ENCODE data around the gene DNAH17.

DNAH17 gene

DNA sequence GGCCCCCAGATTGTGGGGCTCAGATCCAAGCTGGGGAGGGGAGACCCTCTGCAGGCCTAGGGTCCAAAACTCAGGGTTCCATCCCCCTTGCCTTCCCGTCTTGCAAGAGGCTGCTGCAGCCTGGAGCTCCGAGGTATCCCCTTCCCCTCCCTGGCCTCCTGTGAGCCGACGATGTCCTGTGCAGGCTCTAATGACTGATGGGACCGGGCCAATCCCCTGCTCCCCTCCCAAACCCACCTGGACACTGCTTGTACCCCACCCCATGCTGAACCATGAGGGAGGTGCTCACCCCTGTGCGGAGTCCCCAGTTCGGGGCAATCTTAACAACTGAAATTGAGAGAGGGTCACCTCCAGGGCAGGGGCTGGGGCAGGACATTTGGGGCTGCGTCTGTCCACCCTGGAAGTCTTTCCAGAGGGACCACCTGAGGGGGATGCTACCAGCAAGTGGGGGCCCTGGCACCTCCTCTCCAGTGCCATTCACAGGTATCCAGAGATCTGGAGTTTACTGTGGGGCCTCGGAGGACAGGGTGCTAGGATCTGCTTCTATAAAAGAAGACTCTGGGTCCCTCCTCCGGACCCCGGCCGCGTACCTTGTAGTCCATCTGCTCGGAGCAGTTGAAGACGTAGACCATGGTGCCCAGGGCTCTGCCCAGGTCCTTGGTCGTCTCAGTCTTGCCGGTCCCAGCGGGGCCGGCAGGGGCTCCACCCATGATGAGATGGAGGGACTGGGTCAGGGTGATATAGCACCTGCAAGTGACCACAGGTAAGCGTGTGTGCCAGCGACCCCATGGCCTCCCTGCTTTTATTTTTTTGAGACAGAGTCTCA, 77.3 kb downstream of the DNAH17 start:
- H3K27ac Mint-ChIP-seq, result no peak overlapping the region
- no peak overlapping the region for H3K4me3 Mint-ChIP-seq
- no peaks in the 10 kb centered on the region for H3K27me3 Mint-ChIP-seq (ENCODE audit: low read depth)
- H3K9me3 Mint-ChIP-seq, result no peaks in the 10 kb centered on the region
- H3K36me3 Mint-ChIP-seq (ENCODE audit: low read depth), result no peaks in the 10 kb centered on the region
- peaks cover 3% of the 10 kb centered on the region for H3K4me1 Mint-ChIP-seq (ENCODE audit: low read depth)

DNA sequence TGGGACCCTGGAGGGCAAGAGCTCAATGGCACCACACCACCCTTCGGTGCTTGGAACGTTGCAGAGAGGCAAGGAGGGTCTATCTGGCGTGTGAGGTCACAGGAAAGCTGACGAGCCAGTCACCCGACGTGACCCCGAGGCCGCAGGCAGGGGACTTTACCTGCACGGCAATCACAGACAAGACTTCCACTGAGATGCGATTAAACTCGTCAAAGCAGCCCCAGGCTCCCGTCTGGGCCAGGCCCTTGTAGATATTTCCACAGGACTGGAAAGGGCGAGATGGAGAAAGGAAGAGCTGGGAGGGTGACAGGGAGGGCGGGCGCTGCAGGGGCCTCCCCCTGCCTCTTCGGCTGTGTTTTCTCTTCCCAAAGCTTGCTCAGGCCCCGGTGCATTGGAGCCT, 78.3 kb downstream of the DNAH17 start:
- Mint-ChIP-seq H3K4me1 (ENCODE audit: low read depth) (peaks cover 3% of the 10 kb centered on the region), H3K4me3 (no peak overlapping the region), H3K9me3 (no peaks in the 10 kb centered on the region), H3K27ac (no peak overlapping the region), H3K36me3 (ENCODE audit: low read depth) (no peaks in the 10 kb centered on the region), H3K27me3 (ENCODE audit: low read depth) (no peaks in the 10 kb centered on the region)

DNA sequence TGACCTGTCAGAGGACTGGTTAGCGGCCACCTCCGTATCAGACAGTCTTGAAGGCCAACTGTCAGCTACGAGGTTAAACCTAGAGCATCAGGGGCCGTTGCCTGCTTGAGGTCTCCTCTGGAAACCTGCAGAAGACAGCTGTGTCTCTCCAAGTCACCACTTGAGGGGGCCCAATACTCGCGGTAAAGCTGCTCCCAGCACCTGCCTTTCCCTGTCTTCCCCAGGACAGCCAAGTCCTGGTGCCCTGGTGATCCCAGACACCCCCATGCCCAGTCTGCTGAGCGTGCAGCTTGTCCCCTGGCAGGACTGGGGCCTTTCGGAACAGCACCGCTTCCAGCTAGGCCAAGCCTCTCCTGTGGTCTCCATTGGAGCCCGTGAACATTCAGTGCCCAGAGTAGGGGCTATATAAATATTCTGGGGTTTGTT, 80.1 kb downstream of the DNAH17 start:
- Mint-ChIP-seq H3K9me3 (no peaks in the 10 kb centered on the region), H3K4me3 (no peak overlapping the region), H3K4me1 (ENCODE audit: low read depth) (peaks cover 3% of the 10 kb centered on the region), H3K27me3 (ENCODE audit: low read depth) (no peaks in the 10 kb centered on the region), H3K36me3 (ENCODE audit: low read depth) (no peaks in the 10 kb centered on the region), H3K27ac (no peak overlapping the region)

DNA sequence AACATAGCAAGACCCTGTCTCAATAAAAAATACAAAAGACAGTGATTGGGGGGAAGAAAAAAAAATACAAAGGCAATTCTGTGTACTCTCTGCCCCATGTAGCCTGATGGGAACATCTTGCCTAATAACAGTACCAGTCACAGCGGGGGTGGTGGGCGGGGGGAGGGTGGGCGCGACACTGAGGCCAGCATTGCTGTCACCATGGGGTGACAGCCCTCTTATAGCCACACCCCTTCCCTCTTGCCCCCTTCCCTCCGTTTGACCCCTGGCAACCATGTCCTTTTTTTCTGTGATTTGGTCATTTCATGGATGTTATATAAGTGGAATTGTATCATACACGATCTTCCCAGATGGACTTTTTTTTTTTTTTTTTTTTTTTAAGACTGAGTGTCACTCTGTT, 80.9 kb downstream of the DNAH17 start:
- no peaks in the 10 kb centered on the region for H3K9me3 Mint-ChIP-seq
- H3K27ac Mint-ChIP-seq, result no peak overlapping the region
- no peak overlapping the region for H3K4me3 Mint-ChIP-seq
- H3K36me3 Mint-ChIP-seq (ENCODE audit: low read depth), result no peaks in the 10 kb centered on the region
- no peaks in the 10 kb centered on the region for H3K27me3 Mint-ChIP-seq (ENCODE audit: low read depth)
- peaks cover 3% of the 10 kb centered on the region for H3K4me1 Mint-ChIP-seq (ENCODE audit: low read depth)

DNA sequence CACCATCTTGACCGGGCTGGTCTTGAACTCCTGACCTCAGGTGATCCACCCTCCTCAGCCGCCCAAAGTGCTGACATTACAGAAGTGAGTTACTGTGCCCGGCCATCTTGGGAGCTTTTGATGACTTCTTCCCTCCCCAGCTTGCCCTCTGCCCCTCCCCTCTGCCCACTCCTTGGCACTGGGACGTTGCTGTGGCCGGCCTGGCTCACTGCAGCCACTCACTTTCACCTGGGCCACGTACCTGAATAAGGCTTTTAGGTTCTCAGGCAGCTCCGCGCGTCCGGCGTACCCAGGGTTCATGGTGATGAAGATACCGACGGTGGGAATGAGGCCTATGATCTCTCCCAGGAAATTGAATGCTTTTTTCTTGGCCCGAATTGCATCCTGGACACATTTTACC, 81.6 kb downstream of the DNAH17 start:
- Mint-ChIP-seq H3K4me1 (ENCODE audit: low read depth) (peaks cover 3% of the 10 kb centered on the region), H3K36me3 (ENCODE audit: low read depth) (no peaks in the 10 kb centered on the region), H3K4me3 (no peak overlapping the region), H3K27ac (no peak overlapping the region), H3K27me3 (ENCODE audit: low read depth) (no peaks in the 10 kb centered on the region), H3K9me3 (no peaks in the 10 kb centered on the region)

DNA sequence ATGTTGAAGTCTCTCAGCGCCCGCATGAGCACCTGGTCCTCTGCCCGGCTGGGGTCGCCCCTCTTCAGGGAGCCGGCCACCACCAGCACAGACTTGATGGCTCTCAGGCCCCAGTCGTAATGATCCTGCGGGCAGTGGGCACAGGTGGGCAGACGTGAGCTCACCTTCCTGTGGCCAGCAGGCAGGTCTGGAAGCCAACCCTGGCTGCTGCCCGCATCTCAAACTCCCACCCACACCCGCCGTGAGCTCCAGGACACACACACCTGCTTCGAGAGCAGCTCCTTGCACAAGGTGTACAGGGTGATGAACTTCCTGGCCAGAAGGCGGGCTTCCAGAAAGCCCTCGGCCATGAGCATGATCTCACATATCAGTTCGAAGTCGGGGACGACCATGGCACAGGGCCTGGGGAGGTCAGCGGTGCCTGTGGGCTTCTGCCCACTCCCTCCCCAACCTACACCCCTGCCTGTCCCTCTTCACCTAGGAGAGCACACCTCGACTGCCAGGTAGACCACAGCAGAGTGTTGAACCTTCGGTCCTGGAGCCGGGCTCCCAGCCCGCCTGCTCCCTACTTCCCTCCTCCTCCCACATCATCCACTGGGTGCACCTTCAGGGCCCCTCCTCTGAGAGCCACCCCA, 82.4 kb downstream of the DNAH17 start:
- no peaks in the 10 kb centered on the region for H3K9me3 Mint-ChIP-seq
- peaks cover 3% of the 10 kb centered on the region for H3K4me1 Mint-ChIP-seq (ENCODE audit: low read depth)
- H3K27me3 Mint-ChIP-seq (ENCODE audit: low read depth), result no peaks in the 10 kb centered on the region
- H3K4me3 Mint-ChIP-seq, result no peak overlapping the region
- H3K27ac Mint-ChIP-seq, result no peak overlapping the region
- no peaks in the 10 kb centered on the region for H3K36me3 Mint-ChIP-seq (ENCODE audit: low read depth)

DNA sequence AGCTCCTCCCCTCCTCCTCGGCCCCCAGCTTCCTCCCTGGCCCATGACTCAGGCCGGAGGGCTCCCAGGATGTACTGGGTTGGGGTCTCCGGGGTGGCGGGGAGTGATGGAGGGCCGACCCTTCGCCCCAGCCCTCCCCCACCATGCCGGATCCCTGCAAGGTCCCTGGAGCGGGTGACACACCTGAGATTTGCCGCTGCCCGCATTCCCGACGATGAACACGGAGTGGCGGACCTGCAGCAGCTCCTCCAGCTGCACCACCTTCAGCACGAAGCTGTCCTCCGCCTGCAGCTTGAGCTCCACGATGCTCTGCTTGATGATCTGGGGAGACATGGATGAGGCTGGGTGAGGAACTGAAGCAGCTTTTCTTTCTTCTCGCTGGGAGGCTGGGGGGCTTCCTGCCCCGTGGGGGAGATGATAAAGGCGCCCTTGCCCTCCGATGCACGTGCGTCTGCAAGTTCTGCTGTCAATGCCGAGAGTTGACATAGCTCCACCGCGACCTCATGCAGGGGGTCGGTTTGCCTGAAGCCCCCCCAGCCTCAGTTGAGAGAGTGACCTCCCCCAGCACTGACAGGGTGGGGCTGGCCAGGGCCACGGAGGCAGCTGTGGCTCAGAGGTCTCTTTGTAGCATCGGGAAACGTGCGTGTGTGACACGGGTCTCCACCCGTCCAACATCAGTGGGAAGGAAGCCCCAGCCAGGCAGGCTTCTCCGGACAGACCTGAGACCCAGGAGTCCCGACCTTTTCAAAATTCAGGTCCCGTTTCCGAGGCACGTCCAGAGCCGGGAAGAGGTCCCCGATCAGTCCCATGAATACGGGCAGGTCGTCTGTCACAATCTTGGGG, 83.1 kb downstream of the DNAH17 start:
- no peak overlapping the region for H3K4me3 Mint-ChIP-seq
- H3K27ac Mint-ChIP-seq, result no peak overlapping the region
- no peaks in the 10 kb centered on the region for H3K27me3 Mint-ChIP-seq (ENCODE audit: low read depth)
- no peaks in the 10 kb centered on the region for H3K36me3 Mint-ChIP-seq (ENCODE audit: low read depth)
- no peaks in the 10 kb centered on the region for H3K9me3 Mint-ChIP-seq
- peaks cover 3% of the 10 kb centered on the region for H3K4me1 Mint-ChIP-seq (ENCODE audit: low read depth)

DNA sequence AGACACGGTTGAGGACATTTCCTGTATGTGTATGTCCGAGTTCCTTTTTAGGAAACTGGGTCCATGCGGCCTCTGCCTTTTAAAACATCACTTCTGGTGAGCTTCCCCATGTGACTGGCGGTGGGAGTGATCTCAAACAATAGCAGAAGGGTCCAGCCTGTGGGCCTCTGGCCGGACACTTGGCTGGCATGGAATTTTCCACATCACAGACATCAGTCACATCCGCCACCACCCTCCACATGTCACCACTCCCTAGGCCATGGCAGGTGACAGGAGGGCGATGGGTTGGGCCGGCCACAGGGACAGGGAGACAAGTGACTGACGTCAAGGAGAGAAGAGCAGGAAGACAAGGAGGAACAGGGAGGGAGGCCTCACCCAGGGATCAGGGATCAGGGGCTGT, 83.7 kb downstream of the DNAH17 start:
- no peaks in the 10 kb centered on the region for H3K9me3 Mint-ChIP-seq
- no peaks in the 10 kb centered on the region for H3K36me3 Mint-ChIP-seq (ENCODE audit: low read depth)
- no peak overlapping the region for H3K27ac Mint-ChIP-seq
- H3K4me3 Mint-ChIP-seq, result no peak overlapping the region
- peaks cover 3% of the 10 kb centered on the region for H3K4me1 Mint-ChIP-seq (ENCODE audit: low read depth)
- H3K27me3 Mint-ChIP-seq (ENCODE audit: low read depth), result no peaks in the 10 kb centered on the region

DNA sequence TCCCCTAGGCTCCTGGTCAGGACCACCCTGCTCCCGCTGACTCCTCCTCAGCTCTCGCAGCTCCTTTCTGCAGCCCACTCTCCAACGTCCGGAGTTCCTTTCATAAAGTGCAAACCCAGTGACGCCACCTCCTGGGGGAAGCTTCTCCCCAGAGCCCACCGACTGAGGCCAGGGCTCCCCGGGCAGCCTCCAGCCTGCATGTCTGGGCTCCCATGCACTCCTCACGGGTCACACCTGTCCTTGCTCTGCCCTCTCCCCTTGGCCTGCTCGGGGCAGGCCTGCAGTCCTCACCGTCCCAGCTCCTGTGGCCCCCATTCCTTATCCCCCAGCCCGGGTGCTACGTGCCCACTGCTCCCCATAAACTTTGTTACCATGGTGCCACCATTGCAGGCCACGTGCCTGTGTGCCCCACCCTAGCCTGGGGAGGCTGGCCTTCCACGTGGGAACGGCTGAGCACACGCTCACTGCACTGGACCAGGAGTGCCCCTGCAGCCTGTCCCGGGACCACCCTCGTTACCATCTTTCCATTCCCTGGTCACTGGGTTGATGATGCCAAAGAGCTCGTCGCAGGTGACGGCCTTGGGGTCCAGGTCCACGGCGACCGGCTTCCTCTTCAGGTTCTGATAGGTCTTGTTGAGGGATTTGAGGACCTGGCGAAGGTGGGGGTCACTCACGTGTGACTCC, 84.9 kb downstream of the DNAH17 start:
- no peak overlapping the region for H3K27ac Mint-ChIP-seq
- H3K36me3 Mint-ChIP-seq (ENCODE audit: low read depth), result no peaks in the 10 kb centered on the region
- H3K27me3 Mint-ChIP-seq (ENCODE audit: low read depth), result no peaks in the 10 kb centered on the region
- H3K4me1 Mint-ChIP-seq (ENCODE audit: low read depth), result peaks cover 3% of the 10 kb centered on the region
- H3K9me3 Mint-ChIP-seq, result no peaks in the 10 kb centered on the region
- H3K4me3 Mint-ChIP-seq, result no peak overlapping the region

DNA sequence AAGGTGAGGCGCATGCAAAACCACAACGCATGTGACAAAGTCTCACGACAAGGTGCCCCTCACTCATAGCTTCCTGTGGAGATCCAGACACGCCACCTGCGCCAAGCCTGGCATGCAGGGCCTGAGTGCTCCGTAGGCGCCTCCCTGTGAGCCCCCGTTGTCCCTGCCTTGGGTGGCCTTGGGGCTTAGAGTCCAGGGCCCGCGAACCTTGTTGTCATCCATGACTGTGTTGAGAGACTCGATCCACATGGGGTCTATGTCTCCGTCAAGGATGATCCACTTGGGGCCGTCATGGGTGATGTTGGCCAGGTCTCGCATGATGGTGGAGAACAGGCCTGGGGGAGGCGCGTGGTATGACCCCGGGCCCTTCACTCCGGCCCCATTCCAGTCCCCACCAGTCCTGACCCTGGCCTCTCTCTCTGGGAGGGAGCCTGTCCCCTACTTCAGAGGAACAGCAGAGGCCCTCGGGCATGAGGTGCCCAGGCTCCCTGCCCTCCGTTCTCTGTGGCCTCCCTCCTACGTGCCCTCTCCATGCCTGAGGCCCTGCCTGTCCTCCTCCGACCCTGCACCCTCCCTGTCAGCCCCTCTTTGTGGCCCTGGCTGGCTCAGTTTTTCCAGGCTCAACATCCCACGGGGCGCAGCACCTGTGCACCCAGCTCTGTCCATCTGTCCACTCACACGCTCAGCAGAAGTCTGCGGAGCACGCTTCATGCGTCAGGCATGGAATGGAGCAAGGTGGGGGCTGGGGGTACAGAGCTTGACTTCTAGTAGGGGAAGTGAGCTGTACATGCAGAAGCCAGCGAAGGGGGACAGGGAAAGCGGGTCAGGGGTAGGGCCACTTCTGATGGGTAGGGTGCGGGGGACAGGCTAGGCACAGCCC, 85.7 kb downstream of the DNAH17 start:
- no peaks in the 10 kb centered on the region for H3K4me1 Mint-ChIP-seq (ENCODE audit: low read depth)
- H3K9me3 Mint-ChIP-seq, result no peaks in the 10 kb centered on the region
- H3K4me3 Mint-ChIP-seq, result no peak overlapping the region
- H3K27ac Mint-ChIP-seq, result no peak overlapping the region
- H3K36me3 Mint-ChIP-seq (ENCODE audit: low read depth), result no peaks in the 10 kb centered on the region
- H3K27me3 Mint-ChIP-seq (ENCODE audit: low read depth), result no peaks in the 10 kb centered on the region

DNA sequence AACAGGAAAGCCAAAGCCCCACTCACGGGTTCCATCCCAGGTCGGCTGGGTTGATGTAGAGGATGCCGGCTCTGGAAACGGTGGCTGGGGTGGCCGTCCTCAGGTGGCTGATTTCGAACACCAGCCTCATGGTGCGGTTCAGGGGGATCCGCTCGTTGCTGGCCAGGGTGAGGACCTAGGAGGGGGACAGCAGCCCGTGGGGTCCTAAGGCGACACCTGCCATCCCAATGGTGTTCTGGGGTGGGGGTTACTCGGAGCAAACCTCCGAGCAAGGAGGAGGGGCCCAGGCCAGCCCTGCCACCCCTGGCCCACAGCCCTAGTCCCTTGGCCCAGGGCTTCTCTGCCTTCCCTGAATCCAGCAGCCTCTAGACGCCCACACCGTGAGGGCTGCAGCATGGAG, 86.5 kb downstream of the DNAH17 start:
- Mint-ChIP-seq H3K4me3 (no peak overlapping the region), H3K27me3 (ENCODE audit: low read depth) (no peaks in the 10 kb centered on the region), H3K27ac (no peak overlapping the region), H3K9me3 (no peaks in the 10 kb centered on the region), H3K4me1 (ENCODE audit: low read depth) (no peaks in the 10 kb centered on the region), H3K36me3 (ENCODE audit: low read depth) (no peaks in the 10 kb centered on the region)

DNA sequence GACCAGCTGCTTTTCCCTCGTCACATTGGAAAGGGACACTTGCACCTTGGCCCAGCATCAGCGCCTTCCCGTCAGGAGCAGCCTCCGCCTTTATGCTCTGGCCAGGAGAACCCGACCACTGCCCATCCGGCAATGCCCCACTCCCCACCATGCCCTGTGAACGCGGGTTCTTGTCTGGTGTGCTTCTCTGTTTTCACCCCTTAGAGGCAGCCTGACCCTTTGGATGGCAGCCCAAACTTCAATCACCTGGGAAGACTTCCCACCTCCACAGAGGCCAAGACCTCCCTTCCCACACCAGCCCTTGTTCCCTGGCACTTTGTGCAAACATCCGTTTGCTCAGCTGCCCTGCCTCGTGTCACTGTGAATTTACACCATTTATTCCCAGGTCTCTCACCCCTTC, 87.0 kb downstream of the DNAH17 start:
- no peak overlapping the region for H3K4me3 Mint-ChIP-seq
- no peak overlapping the region for H3K27ac Mint-ChIP-seq
- no peaks in the 10 kb centered on the region for H3K27me3 Mint-ChIP-seq (ENCODE audit: low read depth)
- no peaks in the 10 kb centered on the region for H3K9me3 Mint-ChIP-seq
- no peaks in the 10 kb centered on the region for H3K36me3 Mint-ChIP-seq (ENCODE audit: low read depth)
- H3K4me1 Mint-ChIP-seq (ENCODE audit: low read depth), result no peaks in the 10 kb centered on the region

DNA sequence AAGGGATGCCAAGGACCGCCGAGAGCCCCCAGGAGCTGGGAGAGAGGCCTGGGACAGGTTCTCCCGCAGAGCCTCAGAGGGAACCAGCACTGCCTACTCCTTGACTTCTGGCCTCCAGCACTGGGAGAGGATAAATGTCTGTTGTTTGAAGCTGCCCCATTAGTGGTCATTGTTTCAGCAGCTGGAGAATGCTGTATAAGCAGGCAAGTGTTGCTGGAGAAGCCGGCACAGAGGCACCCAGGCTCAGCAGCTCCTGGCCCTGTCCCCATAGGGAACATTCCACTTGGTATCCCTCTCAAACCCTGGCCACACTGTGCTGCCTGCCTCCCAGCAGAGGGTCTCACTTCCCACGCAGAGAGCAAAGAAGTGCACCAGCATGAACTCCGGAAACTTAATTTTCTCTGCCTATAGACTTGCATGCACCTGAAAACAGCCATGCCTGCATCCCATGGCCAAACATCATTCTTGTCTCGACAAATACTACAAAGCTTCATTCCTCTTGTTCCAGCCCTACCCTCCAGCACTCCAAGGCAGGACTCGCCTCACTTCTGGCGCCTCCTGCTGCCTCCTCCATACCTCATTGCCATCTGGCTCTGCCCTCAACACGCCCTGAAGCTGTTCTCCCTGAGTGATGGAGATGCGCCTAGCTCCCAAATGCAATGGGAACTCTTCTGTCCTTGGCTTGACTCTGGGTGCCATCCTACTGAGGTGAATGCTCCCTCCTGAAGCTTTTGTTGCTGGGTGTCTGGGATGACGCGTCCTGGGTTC, 88.1 kb downstream of the DNAH17 start:
- Mint-ChIP-seq H3K4me1 (ENCODE audit: low read depth) (peaks cover 6% of the 10 kb centered on the region), H3K9me3 (no peaks in the 10 kb centered on the region), H3K4me3 (no peak overlapping the region), H3K36me3 (ENCODE audit: low read depth) (no peaks in the 10 kb centered on the region), H3K27me3 (ENCODE audit: low read depth) (peaks cover 3% of the 10 kb centered on the region), H3K27ac (no peak overlapping the region)

Measured in T-helper 1 cell treated with Interleukin-12 subunit alpha and Interleukin-12 subunit beta and Interleukin-4 antibody, amounts not matched to agents 30 μg/mL and 1 μg/mL, for 36 hours (primary cell).